ENCODE data around the gene DLEU7.

Gene DLEU7

GRCh38 chr13:50839828-50840227 lies 3.7 kb downstream of the DLEU7 start:
- TF ChIP-seq CTCF (IDR thresholded peaks at IDR 0.05; ENCODE audit: low read depth, low read length): no peak
- in situ Hi-C loops (cut with HindIII; ENCODE audit: low sequenced_read_pairs): no loop called here
- H3K4me3 ChIP-seq (ENCODE audit: low read depth, low read length): no peak overlapping the region
- DNase-seq (ENCODE audit: low read depth, low spot score): no peak

- no peak for TF ChIP-seq CTCF (IDR thresholded peaks at IDR 0.05; ENCODE audit: low read depth, low read length)
- no peak for DNase-seq (ENCODE audit: low read depth, low spot score)
- no peak overlapping the region for H3K4me3 ChIP-seq (ENCODE audit: low read depth, low read length)
- in situ Hi-C loops (cut with HindIII; ENCODE audit: low sequenced_read_pairs): no loop called here
Observed at GRCh38 chr13:50838701-50839100, 4.8 kb downstream of the DLEU7 start.

GRCh38 chr13:50838031-50838430 lies 5.5 kb downstream of the DLEU7 start:
- TF ChIP-seq CTCF (IDR thresholded peaks at IDR 0.05; ENCODE audit: low read depth, low read length): no peak
- in situ Hi-C loops (cut with HindIII; ENCODE audit: low sequenced_read_pairs): no loop called here
- no peak for DNase-seq (ENCODE audit: low read depth, low spot score)
- H3K4me3 ChIP-seq (ENCODE audit: low read depth, low read length): no peak overlapping the region

- H3K4me3 ChIP-seq (ENCODE audit: low read depth, low read length): no peak overlapping the region
- DNase-seq (ENCODE audit: low read depth, low spot score): no peak
- in situ Hi-C loops (cut with HindIII; ENCODE audit: low sequenced_read_pairs): no loop called here
- no peak for TF ChIP-seq CTCF (IDR thresholded peaks at IDR 0.05; ENCODE audit: low read depth, low read length)
Observed at GRCh38 chr13:50831512-50831911, 12.0 kb downstream of the DLEU7 start.

- in situ Hi-C loops (cut with HindIII; ENCODE audit: low sequenced_read_pairs): no loop called here
- no peak for TF ChIP-seq CTCF (IDR thresholded peaks at IDR 0.05; ENCODE audit: low read depth, low read length)
- DNase-seq (ENCODE audit: low read depth, low spot score): no peak
- H3K4me3 ChIP-seq (ENCODE audit: low read depth, low read length): no peak overlapping the region
Observed at GRCh38 chr13:50829896-50830295, 13.6 kb downstream of the DLEU7 start.

GRCh38 chr13:50829226-50829625 lies 14.3 kb downstream of the DLEU7 start:
- no peak overlapping the region for H3K4me3 ChIP-seq (ENCODE audit: low read depth, low read length)
- DNase-seq (ENCODE audit: low read depth, low spot score): no peak
- in situ Hi-C loops (cut with HindIII; ENCODE audit: low sequenced_read_pairs): no loop called here
- no peak for TF ChIP-seq CTCF (IDR thresholded peaks at IDR 0.05; ENCODE audit: low read depth, low read length)

- in situ Hi-C loops (cut with HindIII; ENCODE audit: low sequenced_read_pairs): no loop called here
- no peak overlapping the region for H3K4me3 ChIP-seq (ENCODE audit: low read depth, low read length)
- no peak for TF ChIP-seq CTCF (IDR thresholded peaks at IDR 0.05; ENCODE audit: low read depth, low read length)
- no peak for DNase-seq (ENCODE audit: low read depth, low spot score)
Observed at GRCh38 chr13:50826035-50826434, 17.5 kb downstream of the DLEU7 start.

Measured in astrocyte of the spinal cord (primary cell).